HG03066 (cell line): Measurements from ENCODE around the gene USH1G.
"Not testable (repeated sequence)": the region's sequence is repeated elsewhere in the genome, so short reads cannot be mapped to it uniquely, and the experiment has no call there.

ENCODE experiments used
- ATAC-seq: cut with Tn5 transposase; IDR thresholded peaks from one replicate; pipeline ENCODE4 v1.9.1; 2021; ENCODE audit warnings: low read depth; ENCODE audit not compliant: unreplicated experiment

USH1G gene

DNA sequence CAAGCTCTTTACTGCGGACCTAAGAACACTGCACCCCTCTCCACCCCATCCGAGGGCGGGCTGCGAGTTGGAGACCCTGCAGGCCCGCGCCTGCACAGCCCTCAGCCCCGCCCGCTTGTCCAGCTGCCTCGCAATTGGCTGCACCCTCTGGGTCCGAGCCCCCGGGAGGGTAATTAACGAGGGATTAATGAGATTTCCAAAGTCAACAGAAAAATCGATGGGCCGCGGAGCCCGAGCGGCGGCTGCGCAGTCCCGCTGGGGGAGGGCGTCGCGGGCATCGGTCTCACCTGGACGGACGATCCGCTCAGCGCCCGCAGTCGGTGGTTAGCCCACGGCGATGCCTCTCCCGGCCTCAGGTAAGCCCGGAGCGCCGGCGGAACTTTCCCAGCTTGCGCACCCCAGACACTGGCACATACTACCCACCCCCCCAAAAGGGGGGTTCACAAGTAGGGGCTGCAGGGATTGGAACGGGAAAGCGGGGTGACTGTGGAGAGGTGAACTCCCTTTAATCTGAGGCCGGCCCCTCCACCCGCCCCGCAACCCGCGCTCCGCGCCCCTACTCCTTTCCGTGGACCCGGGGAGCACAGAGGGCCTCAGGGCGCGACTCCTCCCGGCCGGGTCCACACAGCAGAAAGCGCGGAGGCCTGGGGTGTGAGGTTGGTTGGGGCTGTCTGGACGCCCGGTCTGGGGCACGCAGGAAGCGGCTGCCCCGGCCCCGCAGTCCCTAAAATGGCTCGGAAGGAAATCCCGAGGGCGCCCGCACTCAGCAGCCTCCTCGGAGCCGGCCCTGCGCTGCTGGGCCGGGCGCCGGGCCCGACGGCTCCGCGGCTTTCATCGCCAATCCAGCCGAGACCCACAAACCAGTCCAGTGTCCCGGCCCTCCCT lies 12.8 kb upstream of the USH1G start, which contains the start of gene OTOP3:
Gene OTOP3, plus strand, starts transcription at position 314 of the 885 bp plus-strand sequence. Its CDS starts 24 bp downstream, at position 338.
- no peak for ATAC-seq

DNA sequence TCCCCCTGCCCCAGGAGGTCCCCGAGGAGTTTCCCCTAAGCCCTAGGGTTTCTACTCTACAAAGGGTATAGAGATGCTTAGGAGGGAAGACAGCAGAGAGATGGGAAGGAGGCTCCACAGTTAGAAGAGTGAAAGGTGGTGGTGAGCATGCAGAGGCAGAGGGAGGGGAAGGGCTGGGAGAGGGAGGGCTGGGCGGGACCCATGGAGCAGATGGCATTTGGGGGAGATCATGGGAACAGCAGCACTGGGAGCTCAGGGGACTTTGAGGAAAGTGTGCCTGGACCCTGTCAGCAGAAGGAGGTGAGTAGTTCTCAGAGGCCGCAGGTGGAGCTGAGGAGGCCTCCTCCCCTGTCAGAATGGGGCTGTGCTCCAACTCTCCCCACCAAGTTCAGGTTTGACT lies 12.0 kb upstream of the USH1G start:
- no peak for ATAC-seq

DNA sequence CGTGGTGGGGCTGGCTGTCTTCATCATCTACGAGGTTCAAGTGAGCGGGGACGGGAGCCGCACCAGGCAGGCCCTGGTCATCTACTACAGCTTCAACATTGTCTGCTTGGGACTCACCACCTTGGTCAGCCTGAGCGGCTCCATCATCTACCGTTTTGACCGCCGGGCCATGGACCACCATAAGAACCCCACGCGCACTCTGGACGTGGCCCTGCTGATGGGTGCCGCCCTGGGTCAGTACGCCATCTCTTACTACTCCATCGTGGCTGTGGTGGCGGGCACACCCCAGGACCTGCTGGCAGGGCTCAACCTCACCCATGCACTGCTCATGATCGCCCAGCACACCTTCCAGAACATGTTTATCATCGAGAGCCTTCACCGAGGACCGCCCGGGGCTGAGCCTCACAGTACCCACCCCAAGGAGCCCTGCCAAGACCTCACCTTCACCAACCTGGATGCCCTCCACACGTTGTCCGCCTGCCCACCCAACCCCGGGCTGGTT lies 7.5 kb upstream of the USH1G start:
- ATAC-seq, result no peak

DNA sequence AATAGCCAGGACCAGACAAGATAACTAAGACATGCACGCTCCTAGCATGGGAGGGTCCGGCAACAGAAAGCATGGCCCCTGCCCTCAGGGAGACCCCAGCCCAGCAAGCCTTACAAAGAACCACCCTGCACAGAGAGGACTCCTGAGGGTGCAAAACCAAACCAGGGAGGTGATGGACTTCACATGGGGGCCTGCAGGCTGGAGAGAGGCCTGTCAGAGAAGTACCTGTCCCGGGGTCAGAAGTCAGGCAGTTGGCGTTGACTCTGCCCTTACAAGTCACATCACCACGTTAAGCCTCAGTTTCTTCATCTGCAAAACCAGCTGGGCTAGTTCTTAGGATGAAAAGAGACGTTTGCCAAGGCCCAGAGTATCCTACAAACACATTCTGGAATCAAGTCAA lies 5.7 kb upstream of the USH1G start:
- no peak for ATAC-seq

DNA sequence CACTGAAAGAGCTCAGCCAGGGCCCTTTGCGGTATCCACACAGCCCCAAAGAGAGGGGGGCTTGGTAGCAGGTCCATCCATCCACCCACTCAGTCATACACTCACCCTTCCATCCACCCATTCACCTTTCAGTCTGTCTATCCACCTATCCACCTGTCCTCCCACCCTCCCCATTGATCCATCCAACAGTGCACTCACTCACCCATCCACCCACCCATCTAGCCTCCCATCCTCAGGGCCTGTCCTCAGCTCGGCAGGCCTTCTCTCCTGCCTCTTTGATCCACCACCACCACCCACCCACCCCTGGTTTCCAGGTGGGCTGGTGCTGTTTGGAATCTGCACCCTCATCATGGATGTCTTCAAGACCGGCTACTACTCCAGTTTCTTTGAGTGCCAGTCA lies 2.2 kb upstream of the USH1G start:
- no peak for ATAC-seq

DNA sequence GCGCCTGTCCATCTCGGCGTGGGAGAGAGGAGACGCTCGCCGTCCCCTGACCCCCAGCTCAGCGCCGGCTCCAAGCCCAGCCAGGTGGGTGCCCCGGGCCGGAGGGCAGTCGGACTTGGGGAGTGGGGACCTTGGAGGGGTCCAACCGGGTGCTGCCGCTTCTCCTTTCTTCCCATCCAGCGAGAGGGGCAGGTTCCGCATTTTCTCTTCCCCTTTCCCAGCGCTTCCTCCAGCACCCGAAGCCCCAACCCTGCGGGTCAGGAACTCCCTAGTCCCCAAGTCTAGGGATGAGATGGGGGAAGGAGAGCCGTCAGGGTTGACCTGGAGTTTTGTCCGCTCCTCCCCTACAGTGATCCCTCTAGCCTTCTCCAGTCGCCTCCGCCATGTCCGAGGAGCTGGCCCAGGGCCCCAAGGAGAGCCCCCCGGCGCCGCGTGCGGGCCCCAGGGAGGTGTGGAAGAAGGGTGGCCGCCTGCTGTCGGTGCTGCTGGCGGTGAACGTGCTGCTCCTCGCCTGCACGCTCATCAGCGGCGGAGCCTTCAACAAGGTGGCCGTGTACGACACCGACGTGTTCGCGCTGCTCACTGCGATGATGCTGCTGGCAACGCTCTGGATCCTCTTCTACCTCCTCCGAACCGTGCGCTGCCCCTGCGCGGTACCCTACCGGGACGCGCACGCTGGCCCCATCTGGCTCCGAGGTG lies 1.3 kb upstream of the USH1G start, which contains the start of gene OTOP2:
Gene OTOP2, plus strand, starts transcription at position 24 of the 699 bp plus-strand sequence. Its CDS starts 360 bp downstream, at position 384.
- ATAC-seq, result no peak

DNA sequence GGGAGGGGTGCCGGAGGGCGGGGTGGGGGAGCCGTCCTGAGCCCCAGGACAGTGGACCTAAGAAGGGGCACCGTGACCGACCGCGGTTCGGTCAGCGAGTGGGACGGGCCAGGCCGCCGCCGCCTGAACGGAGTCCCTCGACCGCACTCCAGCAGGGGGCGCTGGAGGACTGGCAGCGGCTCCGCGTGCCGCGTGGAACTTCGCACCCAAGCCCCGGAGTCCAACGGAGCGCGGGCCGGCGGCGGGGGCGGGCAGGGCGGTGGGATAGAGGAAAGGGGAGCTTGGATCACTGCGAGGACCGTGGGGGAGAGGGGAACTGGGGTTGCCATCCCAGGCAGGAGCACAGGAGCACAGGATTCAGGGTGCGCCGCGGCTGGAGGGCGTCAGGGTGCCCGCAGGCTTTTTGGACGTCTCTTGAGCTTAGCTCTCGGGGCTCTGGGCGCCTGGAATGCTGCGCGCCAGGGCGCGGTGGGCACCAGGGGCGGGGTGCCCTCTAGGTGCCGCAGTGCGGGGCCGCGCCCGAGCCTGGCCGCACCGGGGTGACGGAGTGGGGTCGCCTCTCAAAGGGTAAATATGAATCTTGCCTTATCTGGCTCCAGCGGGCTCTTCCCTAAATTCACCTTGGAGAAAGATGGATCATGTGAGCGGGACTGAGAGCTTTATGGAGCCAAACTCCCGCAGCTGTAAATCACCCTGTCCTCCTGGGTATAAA lies 639 bp upstream of the USH1G start:
- no peak for ATAC-seq

DNA sequence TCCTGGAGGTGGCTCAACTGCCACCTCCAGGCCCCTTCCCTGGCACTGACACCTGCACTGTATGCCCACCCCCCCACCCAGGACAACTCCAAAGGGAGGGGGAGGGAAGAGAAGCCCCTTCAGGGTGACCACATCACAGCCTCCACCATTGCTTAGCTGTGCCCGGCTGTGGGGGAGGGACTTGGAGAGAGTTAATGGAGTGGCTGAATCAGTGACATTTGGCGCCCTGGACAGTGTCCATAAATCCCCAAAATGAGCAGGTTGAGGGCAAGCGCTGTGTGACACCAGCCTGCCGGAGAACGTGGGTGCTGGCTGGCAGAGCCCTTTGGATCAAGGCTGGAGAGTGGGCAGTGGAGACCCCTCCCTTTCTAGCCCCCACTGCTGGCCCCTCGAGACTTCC lies 883 bp downstream of the USH1G start:
- no peak for ATAC-seq

DNA sequence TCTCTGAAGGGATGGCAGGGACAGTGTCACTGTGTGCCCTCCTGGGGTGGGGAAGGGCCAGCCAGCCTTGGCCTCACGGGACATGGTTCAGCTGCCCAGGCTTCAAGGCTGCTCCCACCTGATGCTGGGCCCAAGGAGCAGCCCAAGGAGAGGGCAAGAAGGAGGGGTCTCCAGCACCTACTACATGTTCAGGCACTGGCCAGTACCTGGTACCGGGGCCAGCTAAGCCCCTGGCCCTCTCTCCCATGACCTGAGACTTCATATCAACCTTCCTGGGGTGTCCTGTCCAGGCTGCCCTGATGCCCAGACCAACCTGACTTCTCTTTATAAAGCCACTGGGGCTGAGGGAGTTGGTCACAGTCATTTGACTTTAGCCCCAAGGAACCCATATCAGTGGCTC lies 1.3 kb downstream of the USH1G start:
- ATAC-seq, result no peak

DNA sequence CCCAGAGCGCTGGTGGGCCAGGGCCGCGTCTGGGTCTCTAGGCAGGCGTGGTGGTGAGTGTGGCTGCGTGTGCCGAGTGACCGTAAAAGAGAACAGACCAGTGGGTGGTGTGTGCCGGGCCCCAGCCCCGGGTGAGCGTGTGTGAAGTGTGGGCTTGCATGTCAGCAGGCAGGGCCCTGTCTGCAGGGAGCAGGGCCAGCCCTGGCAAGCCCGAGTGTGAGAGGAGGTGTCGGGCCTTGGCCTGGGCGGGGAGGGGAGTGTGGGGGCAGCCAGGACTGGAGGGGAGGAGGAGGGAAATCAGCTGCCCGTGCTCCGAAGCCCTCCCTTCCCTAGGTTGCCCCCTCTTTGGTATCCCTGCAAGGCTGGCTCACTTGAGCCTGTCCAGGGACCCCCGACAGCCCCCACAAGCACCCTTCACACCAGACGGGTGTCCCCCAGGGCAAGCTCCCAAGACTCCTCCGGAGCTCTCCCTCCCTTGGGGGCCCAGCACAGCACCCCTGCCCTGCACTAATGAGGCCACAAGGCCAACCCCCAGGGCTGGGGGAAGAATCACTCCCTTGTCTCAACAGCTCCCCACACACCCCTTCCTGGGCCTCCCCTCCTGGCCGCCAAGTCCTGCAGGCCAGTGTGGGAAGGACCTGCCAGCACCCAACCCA lies 1.9 kb downstream of the USH1G start:
- ATAC-seq, result no peak

DNA sequence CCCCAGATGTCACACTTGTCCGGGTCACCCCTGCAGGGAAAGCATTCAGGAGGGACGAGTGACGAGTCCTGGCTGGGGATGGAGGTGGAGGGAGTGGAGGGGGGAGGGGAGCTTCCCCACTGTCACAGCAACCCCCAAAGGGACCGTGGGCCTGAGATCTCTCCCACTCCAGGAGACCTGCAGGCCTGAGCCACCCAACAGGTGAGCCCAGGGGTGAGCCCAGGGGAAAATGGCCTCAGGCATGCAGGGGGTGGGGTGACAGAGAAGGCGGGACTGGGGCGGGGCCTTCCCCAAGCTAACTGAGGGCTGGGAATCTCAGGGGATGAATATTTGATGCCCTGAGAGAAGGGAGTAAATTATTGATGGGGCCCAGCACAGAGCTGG lies 2.4 kb downstream of the USH1G start:
- no peak for ATAC-seq

DNA sequence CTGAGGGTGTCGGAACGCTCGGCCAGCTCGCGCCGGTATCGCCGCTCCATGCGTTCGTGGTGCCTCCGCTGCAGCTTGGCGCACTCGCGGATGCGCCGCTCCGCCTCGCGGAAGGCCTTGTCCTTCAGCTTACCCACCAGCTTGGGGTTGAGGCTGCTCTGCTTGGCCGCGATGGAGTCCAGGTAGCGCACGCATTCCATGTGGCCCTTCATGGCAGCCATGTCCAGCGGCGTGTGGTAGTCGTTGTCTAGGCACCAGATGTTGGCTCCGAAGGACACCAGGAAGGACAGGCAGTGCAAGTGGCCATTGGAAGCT lies 2.8 kb downstream of the USH1G start:
- ATAC-seq, result no peak

DNA sequence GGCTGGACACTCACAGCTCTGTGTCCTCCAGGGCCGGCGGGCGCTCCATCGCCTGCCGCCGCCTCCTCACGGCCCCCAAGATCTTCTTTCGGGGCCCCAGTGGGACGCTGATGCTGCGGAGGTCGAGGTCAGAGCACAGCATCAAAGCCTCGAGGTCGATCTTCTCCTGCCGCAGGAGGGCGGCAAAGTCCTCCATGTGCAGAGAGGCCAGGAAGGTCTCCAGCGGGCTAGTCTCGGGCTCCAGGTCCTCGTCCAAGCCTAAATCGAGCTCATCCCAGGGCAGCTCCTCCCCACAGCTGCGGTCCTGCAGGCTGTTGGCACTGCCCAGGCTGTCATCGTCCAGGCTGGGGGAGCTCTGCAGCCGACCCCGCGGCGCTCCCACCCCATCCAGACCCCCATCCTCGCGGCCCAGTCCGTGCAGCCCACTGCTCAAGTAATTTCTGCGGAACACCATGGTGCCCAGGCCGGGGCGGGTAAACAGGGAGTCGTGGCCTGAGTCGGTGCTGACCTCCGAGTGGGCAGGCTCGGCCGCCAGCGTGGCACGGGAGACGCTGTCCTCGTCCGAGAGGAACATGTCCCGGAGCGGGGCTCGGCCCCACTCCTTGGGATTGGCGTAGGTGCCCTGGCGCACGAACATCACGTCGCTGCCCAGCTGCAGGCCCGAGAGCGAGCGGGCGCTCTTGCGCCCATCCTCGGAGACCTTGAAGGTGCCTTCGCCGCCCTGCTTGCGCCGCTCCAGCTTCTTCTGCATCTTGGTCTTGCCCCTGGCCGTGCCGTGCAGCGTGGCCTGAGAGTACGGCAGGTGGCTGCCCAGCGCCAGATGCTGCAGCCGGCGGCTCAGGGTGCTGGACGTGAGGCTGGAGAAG lies 3.4 kb downstream of the USH1G start:
- ATAC-seq, result no peak

DNA sequence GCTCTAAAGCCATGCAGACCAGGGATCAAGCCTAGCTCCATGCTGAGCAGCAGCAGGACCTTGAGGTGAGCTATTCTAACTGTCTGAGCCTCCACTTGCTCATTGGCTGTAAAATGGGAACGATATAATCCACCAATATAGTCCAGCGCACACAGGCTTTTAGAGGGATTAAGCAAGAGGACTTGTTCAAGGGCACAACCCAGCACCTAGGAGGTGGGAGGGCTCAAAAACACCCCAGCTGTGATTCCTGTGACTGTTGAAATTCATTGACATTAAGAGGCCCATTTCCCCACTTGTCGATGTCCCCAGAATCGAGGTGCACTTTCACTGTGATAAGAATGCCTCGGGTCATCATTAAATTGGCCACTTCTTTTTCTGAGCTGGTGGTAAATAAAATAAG lies 4.1 kb downstream of the USH1G start:
- ATAC-seq, result no peak

DNA sequence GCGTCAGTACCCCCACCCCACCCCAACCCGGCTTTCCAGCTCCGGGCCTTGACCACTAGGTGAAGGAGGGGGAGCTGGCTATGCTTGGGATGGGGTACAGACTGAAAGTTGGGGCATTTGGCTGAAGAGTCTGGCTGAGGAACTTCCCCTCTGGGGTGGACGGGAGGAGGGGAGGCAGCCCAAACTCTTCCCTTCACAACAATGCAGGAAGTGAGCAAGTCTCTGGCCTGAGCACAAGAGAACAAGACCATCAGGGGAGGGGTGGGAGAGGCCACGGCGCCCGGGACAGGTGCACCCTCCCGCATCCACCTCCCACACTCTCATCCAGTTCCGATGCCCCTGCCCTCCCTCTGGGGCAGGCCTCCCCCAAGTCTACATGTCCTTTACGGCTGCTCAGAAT lies 5.6 kb downstream of the USH1G start:
- no peak for ATAC-seq

DNA sequence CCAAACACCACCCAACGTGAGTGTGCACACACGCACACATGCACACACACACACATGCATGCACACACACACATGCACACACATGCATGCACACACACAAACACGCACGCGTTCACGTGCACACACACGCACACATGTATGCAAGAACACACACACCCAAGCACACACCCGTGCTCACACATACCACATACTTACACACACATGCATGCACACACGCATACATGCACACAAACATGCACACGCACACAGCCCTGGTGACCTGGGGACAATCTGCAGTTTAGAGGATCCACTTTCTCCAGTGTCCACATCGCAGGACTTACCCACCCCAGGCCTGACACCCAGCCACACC lies 6.2 kb downstream of the USH1G start:
- no peak for ATAC-seq

DNA sequence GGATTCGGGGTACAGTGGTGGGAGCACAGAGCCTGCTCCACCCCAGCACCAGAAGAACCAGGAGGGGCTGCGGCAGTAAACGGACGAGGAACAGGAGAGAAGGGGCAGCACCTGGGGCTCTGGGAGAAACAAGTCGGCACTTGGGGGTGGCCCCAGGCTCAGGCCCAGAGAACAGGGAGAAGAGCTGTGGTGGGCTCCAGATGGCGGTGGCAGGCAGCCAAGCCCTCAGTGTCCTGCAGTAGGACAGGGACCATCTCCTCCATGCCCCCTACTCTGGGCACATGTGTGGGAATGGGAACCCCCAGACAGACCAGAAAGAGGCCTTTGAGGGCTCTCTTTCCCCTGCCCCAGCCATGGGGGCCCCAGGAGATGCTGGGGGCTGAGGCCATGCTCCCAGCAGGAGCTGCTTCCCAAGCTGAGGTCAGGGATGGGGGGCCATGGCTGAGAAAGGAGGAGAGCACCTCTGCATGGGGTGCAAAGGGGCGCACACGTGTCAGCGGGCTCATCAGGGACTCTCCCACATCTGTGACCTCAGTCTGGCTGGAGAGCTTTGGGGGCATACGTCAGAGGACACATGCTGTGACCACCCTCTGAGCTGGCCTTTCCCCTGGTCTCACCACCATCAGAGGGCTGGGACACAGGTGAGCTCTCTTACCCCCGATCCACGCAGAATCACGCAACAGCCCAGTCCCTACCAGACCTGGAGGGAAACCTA lies 6.8 kb downstream of the USH1G start:
- ATAC-seq, result no peak

DNA sequence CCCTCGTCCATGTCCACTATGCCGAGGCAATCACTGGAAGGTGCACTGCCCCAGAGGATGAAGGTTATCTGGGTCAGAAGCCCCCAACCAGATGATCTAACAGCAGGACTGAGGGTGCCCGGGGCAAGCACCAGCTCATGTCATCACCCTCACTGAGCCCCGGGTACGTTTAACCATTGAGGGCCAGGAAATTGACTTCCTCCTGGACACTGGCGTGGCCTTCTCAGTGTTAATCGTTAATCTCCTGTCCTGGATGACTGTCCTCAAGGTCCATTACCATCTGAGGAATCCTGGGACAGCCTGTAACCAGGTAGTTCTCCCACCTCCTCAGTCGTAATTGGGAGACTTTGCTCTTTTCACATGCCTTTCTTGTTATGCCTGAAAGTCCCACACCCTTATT lies 11.6 kb downstream of the USH1G start:
- ATAC-seq, result not testable (repeated sequence)

DNA sequence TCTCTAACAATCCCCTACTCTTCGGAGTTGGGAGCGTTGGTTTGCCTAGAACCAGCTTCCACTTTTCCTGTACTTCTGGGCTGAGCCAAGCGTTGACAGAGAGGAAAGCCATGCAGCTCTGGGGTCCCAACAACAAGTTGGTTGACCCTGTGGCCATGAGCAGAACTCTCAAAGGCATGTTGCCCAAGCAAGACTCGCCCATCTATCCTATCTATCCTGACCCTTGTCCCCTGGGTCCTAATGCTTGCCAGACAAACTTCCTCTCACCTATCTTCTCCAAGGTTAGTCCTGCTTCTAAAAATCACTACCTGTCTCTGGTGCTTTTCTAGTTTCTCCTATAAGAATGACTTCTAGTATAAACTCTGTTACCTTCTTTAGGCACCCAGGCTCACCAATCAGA lies 14.0 kb downstream of the USH1G start:
- not testable (repeated sequence) for ATAC-seq
